DMS114 treated with DMSO at 0.1 percent for 48 hours (cell line): ENCODE measurements around the gene PDE10A.
"Not testable (repeated sequence)": the region's sequence is repeated elsewhere in the genome, so short reads cannot be mapped to it uniquely, and the experiment has no call there.

Experiments
- DNase-seq: peaks from one replicate; lab custom pipeline; 2025; ENCODE audit not compliant: unreplicated experiment; lab: John Stamatoyannopoulos, UW

PDE10A gene

DNA sequence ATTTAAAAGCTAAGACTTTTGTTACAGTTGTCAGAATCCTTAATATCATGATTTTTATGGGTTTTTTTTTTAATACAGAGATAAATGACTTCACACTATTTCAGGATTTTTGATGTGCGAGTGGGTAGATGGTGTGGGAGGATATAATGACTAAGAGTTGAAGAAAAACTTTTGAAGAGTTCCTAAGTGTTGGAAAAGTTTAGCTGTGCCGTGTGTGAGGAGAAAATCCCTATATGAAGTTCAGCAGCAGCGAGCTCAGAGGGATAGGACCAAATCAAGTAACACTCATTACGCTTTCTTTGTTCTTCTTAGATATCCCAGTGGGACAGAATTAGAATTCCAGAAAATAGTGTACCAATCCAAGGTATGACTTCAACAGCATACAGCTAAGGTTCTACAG, 34.1 kb downstream of the PDE10A start:
- DNase-seq: no peak

GRCh38 chr6:165627366-165627765, 35.7 kb downstream of the PDE10A start:
- DNase-seq: no peak

DNA sequence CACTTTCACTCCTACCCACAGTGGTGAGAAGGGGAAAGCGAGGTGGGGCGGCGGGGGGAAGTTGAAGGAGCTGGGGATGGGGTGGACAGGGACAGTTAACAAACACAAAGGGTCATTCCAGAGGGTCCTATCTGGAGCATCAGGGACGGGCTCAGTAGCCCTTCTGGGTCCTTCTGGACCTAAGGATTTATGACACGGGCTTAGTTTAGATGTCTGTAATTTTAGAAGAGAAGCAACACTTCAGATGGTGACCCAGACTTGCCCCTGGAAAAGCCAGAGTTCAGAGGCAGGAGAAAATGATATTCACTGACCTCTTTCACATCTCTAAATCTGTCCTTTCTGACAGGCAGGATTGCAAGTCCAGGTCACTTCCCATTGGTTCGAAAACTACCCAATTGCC, 36.3 kb downstream of the PDE10A start:
- DNase-seq: no peak

DNA sequence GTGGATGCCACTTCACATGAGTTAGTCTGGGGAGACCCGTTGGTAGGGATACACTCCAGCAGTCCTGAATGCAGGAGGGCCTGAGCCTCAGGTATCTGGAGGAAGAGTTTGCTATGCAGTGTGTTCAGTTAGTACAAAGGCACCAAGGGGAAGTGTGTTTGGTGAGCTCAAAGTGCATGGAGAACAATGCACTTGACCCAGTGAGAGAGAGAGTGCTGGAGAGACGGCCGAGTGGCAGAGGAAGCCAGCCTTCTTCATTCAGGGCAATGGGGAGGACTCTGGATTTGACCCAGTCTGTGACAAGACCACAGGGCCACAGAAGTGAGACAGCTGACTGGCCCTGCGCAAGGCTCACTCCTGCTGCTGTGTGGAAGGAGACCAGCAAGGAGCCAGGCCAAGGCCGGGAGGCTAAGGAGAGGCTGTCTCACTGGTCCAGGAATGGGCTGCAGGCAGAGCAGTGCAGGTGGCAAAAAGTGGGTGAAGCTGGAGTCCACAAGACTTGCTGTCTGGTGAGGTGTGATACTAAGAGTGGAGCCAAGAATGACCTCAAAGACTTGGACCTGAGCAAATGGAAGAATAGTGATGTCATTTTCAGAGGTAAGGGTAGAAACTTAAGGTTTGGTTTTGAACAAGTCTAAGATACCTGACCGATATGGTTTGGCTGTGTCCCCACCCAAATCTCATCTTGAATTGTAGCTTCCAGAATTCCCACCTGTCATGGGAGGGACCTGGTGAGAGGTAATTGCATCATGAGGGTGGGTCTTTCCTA, 38.0 kb downstream of the PDE10A start:
- no peak for DNase-seq

DNA sequence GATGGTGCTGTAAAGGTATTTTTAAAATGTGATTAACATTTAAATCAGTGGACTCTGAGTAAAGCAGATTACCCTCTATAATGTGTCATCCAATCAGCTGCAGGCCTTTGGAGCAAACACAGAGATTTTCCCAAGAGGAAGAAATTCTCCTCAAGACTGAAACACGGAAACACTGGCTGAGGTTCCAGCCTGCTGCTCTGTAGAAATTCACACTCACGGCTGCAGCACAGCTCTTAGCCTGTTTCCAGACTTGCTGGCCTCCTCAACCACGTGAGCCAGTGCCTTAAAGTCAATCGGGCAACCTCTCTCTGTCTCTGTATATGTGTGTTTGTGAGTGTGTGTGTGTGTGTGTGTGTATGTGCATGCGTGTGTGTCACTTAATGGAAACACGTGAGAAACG, 41.1 kb downstream of the PDE10A start:
- DNase-seq: no peak

GRCh38 chr6:165618891-165619290, 44.1 kb downstream of the PDE10A start:
- not testable (repeated sequence) for DNase-seq

DNA sequence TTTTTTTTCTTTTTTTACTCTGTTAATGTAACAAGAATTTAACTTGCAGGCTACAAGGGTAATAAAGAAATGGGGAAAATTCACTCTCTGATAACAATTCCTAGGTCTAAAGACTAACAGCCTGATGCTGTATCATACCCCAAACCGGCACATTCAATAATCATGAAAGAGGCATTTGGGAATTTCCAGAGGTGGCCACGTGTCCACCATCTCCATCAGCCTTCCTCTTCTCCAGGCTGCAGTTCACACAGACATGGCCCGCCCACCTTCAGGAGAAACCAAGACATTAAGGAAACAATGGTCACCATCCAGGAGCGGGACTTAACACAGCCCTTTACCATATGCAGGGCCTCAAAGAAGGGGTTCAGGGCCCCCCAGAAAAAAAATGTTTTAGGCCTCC, 44.8 kb downstream of the PDE10A start:
- DNase-seq: no peak

GRCh38 chr6:165617528-165617927, 45.5 kb downstream of the PDE10A start:
- DNase-seq: no peak

GRCh38 chr6:165616116-165616515, 46.9 kb downstream of the PDE10A start:
- no peak for DNase-seq

DNA sequence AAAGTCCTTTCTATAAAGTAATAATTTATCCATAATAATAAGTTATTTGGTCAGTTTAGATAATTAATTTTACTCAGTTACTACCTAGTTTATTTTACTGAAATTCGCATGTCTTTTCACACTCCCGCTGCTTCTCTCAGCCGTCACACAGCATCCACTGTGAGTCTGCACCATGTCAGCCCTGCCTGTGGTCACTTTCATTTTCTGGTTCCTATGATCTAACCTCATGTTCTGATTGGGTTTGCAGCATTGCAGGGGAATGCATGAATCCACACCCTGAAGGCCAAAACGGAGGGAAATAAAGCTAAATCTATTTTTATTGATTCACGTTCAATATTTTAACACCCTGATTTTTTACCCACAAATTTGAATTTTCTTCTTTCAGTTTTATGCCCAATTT, 47.4 kb downstream of the PDE10A start:
- DNase-seq: no peak

DNA sequence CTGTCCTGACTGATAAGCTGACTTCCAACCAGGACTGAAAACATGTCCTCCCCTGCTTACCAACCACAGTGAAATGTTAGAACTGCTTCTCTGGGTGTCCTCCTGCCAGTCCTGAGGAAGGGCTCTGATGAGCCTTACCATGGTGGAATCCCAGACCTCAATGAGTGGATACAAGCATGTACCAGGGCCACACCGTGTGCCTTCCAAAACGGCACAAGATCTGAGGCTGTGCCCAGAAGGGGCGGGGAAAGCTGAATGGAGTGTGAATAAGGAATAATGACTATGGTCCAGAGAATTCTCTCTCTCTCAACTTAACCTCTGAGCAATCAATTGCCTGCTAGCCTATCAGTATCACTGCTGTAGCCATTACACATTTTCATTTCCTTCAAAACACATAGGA, 51.7 kb downstream of the PDE10A start:
- no peak for DNase-seq

- not testable (repeated sequence) for DNase-seq
Measured at GRCh38 chr6:165608577-165608976, 54.5 kb downstream of the PDE10A start.

GRCh38 chr6:165606740-165607008, 56.4 kb downstream of the PDE10A start:
- DNase-seq: no peak

DNA sequence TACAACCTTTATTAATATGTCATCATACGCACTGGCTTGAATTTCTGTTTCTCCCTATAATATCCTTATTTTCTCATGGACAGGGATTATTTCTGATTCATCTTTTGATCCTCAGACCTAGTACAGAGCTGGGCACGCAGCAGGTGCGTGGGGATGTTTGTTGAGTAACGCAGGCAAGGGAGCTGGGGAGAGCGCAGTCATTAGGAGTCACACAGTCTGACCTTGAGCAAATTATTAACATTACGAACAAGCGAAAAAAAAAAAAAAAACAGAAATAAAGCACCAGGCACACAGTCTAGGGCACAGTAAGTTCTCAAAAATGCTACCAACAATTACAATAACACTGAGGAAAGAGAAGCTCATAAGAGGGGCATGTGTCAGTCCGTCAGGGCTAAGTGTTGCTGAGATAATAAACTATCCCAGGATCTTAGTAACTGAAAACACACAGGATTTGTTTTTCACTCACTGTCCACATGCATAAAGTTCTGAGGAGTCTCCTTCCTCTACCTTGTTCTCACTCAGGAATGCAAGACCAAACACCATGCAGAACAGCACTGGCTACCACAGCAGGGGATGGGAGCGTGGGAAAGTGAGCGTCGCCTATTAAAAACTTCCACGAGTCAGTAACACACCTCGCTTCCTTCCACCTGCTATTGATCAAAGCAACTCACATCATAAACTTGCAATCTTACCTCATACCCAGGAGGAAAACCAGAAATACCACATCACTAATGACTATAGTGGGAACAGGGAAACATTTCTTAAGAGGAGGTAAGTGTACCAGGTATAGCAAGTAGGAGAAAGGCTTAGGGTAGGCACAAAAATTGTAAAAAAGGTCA, 56.9 kb downstream of the PDE10A start:
- DNase-seq: no peak

DNA sequence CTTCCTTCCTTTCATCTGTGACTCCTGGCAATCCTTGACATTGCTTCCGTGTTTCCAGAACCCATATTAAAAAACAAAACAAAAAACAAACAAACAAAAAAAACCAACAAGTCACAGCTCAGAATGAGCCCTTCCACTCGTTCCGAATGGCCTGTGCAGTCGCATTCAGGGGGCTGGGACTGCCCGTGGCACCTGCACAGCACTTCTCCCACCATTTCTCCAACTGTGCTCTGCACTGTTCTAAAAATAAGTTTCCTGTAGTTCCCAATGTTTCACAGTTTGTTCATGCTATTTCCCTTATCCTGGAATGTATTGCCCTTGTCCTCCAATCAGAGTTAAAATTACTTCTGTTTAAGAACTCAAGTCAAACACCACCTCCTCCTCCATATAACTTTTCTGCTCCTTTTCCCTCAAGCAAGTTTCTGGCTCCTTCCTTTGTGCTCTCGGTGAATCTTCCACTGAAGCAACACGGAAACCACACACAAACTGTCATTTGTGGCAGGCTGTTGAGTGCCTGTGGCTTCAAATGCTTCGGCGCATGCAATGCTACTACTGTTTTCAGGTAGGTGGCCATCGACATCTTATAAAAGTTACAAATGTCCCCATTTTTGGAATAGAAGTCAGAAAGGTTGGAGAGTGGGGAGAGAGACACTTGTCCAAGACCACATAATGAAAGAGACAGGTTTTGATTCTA, 57.7 kb downstream of the PDE10A start:
- no peak for DNase-seq

DNA sequence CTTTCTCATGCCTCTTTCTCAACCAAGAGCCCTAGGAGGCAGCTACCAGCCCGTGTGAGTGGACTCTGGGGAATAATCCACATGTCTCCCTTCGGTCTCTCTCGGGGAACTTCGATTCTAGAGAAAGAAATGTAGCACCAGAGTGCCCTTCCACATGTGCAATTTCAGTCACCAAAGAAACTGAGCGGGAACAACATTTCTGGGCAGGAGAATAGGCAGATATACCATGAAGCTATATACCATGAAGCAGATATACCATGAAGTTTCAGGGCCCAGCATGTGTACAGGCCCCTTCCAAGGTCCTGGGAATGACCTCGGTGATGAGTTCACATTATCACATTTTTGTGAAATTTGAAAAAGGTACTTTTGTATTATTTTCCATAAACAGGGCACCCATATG, 60.8 kb downstream of the PDE10A start:
- DNase-seq: no peak

DNA sequence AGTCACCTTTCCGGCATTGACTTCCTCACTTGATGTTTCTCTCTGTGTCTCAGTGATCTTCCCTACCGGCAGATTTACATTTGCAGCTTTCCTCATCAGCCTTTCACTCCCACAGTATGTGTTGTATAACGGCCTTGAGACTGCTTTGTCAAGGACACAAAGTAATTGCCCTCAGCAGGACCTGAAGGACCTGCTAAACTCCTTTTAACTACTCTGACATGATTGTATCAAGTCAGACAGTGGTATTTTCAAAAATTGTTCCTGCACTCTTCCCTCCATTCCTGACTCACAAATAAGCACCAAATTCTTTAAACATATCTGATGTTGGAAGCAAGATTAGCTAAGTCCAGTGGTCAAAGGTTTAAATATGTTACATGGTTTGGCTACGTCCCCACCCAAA, 62.4 kb downstream of the PDE10A start:
- DNase-seq: no peak

GRCh38 chr6:165599596-165600487, 63.2 kb downstream of the PDE10A start:
- no peak for DNase-seq

GRCh38 chr6:165599121-165599520, 63.9 kb downstream of the PDE10A start:
- DNase-seq: no peak

- no peak for DNase-seq
Measured at GRCh38 chr6:165597821-165598220, 65.2 kb downstream of the PDE10A start.
